Activated CD4-positive, alpha-beta memory T cell treated with anti-CD3 and anti-CD28 coated beads, Interleukin-2, amount 10 ng/mL, durations not matched to agents 7 days and 5 days (primary cell): ENCODE measurements around the gene UBXN1. TPM values are rescaled to one million over a fixed set of nuclear protein-coding genes. Genes with fewer than 3 reads are reported as not detected.

Experiments used
- CTCF ChIA-PET: fragments of 350-600 bp; sonication (Branson Sonifier 250); formaldehyde crosslinking; loops from one replicate; lab custom pipeline; 2021; ENCODE audit warnings: antibody characterized with exemption, inconsistent platforms; lab: Charles Lee
- POLR2A ChIA-PET: fragments of 350-600 bp; sonication (Branson Sonifier 250); formaldehyde crosslinking; loops from one replicate; lab custom pipeline; 2021; ENCODE audit warnings: antibody characterized with exemption; lab: Charles Lee
- DNase-seq: peaks from one replicate; pipeline ENCODE4 v3.0.0-alpha.2; 2020
- H3K27ac Mint-ChIP-seq: one replicate; pipeline ENCODE4 v1.8.0; 2021; ENCODE audit warnings: mild to moderate bottlenecking, mixed read lengths
- H3K27me3 Mint-ChIP-seq: one replicate; pipeline ENCODE4 v1.8.0; 2021; ENCODE audit warnings: mixed read lengths
- H3K36me3 Mint-ChIP-seq: one replicate; pipeline ENCODE4 v1.8.0; 2021; ENCODE audit warnings: low read depth, mixed read lengths
- H3K4me1 Mint-ChIP-seq: one replicate; pipeline ENCODE4 v1.8.0; 2021; ENCODE audit warnings: mixed read lengths
- H3K4me3 Mint-ChIP-seq: one replicate; pipeline ENCODE4 v1.8.0; 2021; ENCODE audit warnings: mild to moderate bottlenecking, mixed read lengths
- H3K9me3 Mint-ChIP-seq: one replicate; pipeline ENCODE4 v1.8.0; 2021; ENCODE audit warnings: mixed read lengths
- total RNA-seq, 2 experiments: library from RNA; stranded (reverse); gene quantifications; one replicate each; pipeline ENCODE4 v1.2.3, GENCODE V29; 2021

Gene UBXN1, protein sequence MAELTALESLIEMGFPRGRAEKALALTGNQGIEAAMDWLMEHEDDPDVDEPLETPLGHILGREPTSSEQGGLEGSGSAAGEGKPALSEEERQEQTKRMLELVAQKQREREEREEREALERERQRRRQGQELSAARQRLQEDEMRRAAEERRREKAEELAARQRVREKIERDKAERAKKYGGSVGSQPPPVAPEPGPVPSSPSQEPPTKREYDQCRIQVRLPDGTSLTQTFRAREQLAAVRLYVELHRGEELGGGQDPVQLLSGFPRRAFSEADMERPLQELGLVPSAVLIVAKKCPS
- total RNA-seq, result 100 to 1,000 TPM; 135 to 139 TPM

DNA sequence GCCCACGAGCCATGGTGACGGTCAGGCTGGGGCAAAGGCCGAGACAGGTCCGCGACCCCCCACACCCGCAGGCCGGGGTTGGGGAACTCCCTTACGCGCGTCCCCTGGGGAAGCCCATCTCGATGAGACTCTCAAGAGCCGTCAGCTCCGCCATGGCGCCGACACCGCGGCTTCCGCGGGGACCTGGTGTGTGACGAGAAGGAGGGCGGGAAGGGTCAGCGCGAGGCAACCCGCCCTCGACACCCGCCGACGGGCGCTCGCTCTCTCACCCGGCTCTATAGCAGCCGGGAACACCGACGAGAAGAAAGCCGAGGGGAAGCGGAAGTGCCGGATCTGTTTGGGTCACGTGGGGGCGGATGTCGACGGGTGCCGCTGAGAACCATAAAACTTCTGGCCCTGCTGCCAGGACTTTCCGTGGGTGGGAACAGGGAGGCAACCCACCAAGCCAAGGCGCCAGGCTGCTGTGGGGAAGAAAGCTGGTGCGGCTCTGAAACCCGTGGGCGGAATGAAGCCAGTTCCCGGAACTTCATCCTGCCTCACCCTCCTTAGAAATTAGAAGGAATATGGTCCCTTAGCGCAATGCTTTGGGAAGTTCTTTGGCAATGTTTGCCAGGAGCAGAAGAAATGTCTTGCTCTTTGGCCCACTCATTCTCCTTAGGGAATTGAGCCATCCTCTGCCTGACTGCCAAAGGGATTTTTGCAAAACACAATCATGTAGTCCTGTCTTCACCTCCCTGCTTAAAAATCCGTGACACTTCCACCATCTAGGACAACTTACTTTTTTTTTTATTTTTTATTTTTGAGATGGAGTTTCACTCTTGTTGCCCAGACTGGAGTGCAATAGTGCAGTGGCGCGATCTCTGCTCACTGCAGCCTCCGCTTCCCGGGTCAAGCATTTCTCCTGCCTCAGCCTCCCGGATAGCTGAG lies at the start of gene UBXN1:
Gene UBXN1 (minus strand): TSS at position 304 of the 927 bp plus-strand sequence. CDS start 150 bp downstream, at position 154.
- peaks cover 40% of the 10 kb centered on the region for H3K4me1 Mint-ChIP-seq
- H3K27ac Mint-ChIP-seq, result peak within 1 kb of the TSS; percentile 78
- ChIA-PET CTCF (interaction anchor here (0.5 to 3.6 kb wide), 5 partner anchors 7 to 51 kb away, joined by 3 to 32 read pairs (median 3); partner anchors contain the start of genes HNRNPUL2, LBHD1 and UQCC3), POLR2A (interaction anchor here (0.8 to 6.6 kb wide), 18 partner anchors 7 to 203 kb away, joined by 3 to 105 read pairs (median 5); partner anchors contain the start of genes BSCL2, C11orf98, CSKMT and EEF1G)
- DNase-seq, result peak; percentile 87
- H3K27me3 Mint-ChIP-seq, result no peaks in the 10 kb centered on the region
- H3K9me3 Mint-ChIP-seq, result no peaks in the 10 kb centered on the region
- H3K36me3 Mint-ChIP-seq, result peaks cover 30% of the 10 kb centered on the region
- H3K4me3 Mint-ChIP-seq, result peak within 1 kb of the TSS; percentile 88

DNA sequence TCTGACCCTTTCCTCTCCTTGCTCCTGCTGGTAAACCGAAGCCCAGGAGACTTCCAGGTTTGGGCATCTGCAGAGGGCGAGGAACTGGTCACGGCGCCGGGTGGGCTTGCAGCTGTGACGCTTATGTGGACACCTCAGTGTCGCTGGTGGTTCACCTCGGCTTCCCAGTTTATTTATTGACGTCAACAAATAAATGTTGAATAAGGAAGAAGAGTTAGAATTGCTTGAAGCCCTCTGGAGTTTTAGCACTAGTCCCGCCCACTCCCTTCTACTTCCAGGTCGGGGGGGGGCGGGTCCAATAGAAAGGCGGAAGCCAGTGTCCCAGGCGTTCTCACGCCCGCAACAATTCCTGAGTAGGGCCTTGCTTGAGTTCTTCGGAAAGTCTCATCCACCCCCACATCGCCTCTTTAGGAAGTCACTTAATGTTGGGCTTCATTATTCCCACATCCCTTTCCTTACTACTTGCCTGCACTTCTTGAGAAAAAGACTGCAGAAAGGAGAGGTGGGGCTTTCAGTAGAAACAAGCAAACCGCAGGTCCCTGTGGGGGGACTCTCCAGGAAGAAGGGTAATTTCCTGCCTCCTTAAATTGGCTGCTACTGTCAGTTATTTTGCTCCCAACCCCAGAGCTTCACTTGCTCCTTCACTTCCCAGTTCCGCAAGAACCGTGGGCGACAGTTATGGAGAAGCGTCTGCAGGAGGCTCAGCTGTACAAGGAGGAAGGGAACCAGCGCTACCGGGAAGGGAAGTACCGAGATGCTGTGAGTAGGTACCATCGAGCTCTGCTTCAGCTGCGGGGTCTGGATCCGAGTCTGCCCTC lies 49.5 kb upstream of the UBXN1 start, which contains the start of gene TTC9C:
Gene TTC9C (plus strand): TSS at position 316 of the 818 bp plus-strand sequence. CDS start 363 bp downstream, at position 679.
- DNase-seq, result peak; percentile 86
- Mint-ChIP-seq H3K27ac (peak within 1 kb of the TSS; percentile 97), H3K36me3 (peaks cover 59% of the 10 kb centered on the region), H3K4me3 (peak within 1 kb of the TSS; percentile 87), H3K4me1 (peaks cover 46% of the 10 kb centered on the region), H3K27me3 (no peaks in the 10 kb centered on the region), H3K9me3 (no peaks in the 10 kb centered on the region)
- ChIA-PET POLR2A (interaction anchor here (0.7 to 9.9 kb wide), 29 partner anchors 14 to 176 kb away, joined by 3 to 234 read pairs (median 13); partner anchors contain the start of genes BSCL2, C11orf98, CSKMT and EEF1G), CTCF (interaction anchor here (1.0 to 4.0 kb wide), 15 partner anchors 13 to 153 kb away, joined by 3 to 39 read pairs (median 6); partner anchors contain the start of genes MTA2, POLR2G, SLC3A2 and TAF6L)

DNA sequence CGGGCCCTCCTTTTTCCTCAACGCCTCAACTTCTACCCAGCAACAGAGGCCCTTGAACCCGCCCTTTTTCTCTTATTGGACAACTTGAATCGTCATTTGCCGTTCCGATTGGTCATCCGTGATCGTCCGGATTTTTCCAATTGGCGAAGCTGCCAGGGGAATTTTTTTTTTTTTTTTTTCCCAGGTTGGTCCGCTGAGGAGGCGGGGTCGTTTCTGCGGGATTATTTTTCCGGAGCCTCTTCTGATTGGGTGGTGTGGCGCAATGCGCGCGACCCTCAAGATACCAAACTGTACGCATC lies 48.9 kb upstream of the UBXN1 start:
- H3K27me3 Mint-ChIP-seq, result no peaks in the 10 kb centered on the region
- peak overlapping the region; percentile 87 for H3K4me3 Mint-ChIP-seq
- ChIA-PET CTCF (interaction anchor here (0.6 to 4.0 kb wide), 20 partner anchors 8 to 153 kb away, joined by 3 to 39 read pairs (median 5); partner anchors contain the start of genes MTA2, POLR2G, SLC3A2 and TAF6L), POLR2A (interaction anchor here (0.6 to 9.9 kb wide), 35 partner anchors 16 to 175 kb away, joined by 3 to 234 read pairs (median 7); partner anchors contain the start of genes BSCL2, C11orf98, CSKMT and EEF1G)
- peak; percentile 88 for DNase-seq
- peak overlapping the region; percentile 97 for H3K27ac Mint-ChIP-seq
- H3K4me1 Mint-ChIP-seq, result peaks cover 45% of the 10 kb centered on the region
- H3K9me3 Mint-ChIP-seq, result no peaks in the 10 kb centered on the region
- peaks cover 59% of the 10 kb centered on the region for H3K36me3 Mint-ChIP-seq

DNA sequence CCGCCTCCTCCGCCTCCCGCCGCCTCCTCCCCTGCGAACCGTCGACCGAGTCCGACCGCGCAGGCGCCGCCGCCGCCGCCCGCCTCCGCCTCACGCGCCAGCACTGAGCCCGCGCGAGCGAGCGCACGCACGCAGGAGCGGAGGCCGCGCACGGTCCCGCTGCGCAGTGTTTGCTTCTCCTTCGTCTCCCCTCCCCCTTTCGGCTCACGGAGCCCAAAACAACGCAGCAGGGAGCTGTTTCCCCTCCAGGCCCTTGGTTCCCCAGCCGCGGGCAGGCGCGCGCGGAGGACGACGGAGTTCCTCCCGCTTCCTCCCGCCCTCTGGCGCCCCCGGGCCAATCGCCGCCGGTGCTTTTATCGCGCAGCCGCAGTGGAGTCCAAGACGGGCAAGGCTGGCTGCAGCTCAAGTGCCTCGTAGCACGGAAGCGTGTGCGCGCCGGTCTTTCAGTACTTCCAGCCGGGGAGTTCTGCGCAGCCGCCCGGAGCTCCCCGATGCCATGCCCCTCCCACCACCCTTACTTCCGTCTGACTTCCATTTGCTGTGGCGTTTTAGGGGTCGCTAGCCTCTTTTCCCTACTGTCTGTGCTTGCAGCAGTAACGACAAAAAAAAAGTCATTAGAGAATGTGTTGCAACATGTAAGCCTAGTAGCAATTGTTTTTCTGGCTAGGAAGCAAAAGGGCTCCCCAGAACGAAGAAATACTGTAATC lies 48.4 kb upstream of the UBXN1 start, which contains the start of gene HNRNPUL2:
Gene HNRNPUL2 (minus strand): TSS at position 293 of the 707 bp plus-strand sequence. CDS start 301 bp downstream, outside the sequence.
- H3K27me3 Mint-ChIP-seq, result no peaks in the 10 kb centered on the region
- peak within 1 kb of the TSS; percentile 97 for H3K27ac Mint-ChIP-seq

DNA sequence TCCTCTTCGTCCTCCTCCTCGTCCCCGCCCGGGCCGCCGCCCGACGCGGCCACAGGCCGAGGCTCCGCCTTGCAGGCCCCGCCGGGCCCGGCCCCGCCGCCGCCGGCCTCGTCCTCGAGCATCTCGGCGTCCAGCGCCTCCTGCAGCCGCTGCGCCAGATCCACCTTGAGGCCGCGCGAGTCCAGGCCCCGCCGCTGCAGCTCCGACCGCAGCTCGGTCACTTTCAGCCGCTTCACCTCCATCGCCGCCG lies 48.0 kb upstream of the UBXN1 start:
- DNase-seq, result no peak
- ChIA-PET CTCF (interaction anchor here (0.6 to 4.0 kb wide), 21 partner anchors 12 to 228 kb away, joined by 3 to 39 read pairs (median 5); partner anchors contain the start of genes MTA2, POLR2G, SLC3A2 and TAF6L), POLR2A (interaction anchor here (0.6 to 9.9 kb wide), 36 partner anchors 13 to 174 kb away, joined by 3 to 234 read pairs (median 7); partner anchors contain the start of genes BSCL2, C11orf98, CSKMT and EEF1G)
- H3K27ac Mint-ChIP-seq, result peak overlapping the region; percentile 97
- H3K4me3 Mint-ChIP-seq, result peak overlapping the region; percentile 87
- H3K9me3 Mint-ChIP-seq, result no peaks in the 10 kb centered on the region
- peaks cover 67% of the 10 kb centered on the region for H3K36me3 Mint-ChIP-seq
- H3K4me1 Mint-ChIP-seq, result peaks cover 53% of the 10 kb centered on the region
- H3K27me3 Mint-ChIP-seq, result no peaks in the 10 kb centered on the region

More for the DNA sequence above, 48.4 kb upstream of the UBXN1 start, which contains the start of gene HNRNPUL2:
- DNase-seq, result peak; percentile 99
- peaks cover 62% of the 10 kb centered on the region for H3K36me3 Mint-ChIP-seq
- H3K9me3 Mint-ChIP-seq, result no peaks in the 10 kb centered on the region
- H3K4me1 Mint-ChIP-seq, result peaks cover 48% of the 10 kb centered on the region
- ChIA-PET POLR2A (interaction anchor here (0.6 to 9.9 kb wide), 37 partner anchors 13 to 175 kb away, joined by 3 to 234 read pairs (median 7); partner anchors contain the start of genes BSCL2, C11orf98, CSKMT and EEF1G), CTCF (interaction anchor here (0.6 to 4.0 kb wide), 22 partner anchors 9 to 229 kb away, joined by 3 to 39 read pairs (median 5); partner anchors contain the start of genes MTA2, POLR2G, SLC3A2 and TAF6L)
- H3K4me3 Mint-ChIP-seq, result peak within 1 kb of the TSS; percentile 87

DNA sequence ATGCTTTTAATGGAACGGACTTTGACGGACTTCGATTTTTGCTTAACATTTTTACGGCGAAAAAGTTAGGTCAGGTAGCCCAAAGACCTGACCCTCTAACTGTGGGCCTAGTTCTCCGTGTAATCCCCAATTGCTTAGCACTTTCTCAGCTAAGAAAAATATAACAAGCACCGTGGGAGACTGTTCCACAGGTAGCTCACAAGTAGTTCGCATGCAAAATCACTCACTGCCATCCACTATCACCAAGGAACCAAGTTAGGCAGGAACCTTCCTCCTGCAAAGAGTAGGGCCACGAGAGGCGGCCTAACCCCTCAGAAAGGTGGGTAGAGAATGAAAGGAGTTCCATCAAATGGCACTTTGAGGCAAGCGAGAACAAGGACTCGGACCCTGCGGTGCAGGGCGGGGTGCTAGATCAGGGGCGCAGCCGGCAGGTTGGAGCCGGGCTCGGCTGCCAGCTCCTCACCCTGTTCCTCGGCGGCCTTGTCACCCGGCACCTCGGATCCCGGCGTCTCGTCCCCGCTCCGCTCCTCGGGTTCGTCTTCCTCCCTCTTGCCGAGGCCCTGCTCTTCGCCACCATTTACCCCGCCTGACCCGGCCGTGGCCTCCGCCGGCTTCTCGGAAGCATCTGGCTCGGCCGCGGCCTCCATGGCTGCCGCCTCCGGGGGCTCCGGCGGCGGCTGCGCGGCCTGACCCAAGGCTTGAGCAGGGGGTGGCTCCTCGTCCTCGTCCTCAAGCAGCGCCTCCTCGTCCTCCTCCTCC lies 47.5 kb upstream of the UBXN1 start:
- no peak for DNase-seq
- CTCF ChIA-PET, result interaction anchor here (0.9 to 3.6 kb wide), 10 partner anchors 13 to 166 kb away, joined by 3 to 22 read pairs (median 6); partner anchors contain the start of genes SLC3A2, TAF6L and ZBTB3

DNA sequence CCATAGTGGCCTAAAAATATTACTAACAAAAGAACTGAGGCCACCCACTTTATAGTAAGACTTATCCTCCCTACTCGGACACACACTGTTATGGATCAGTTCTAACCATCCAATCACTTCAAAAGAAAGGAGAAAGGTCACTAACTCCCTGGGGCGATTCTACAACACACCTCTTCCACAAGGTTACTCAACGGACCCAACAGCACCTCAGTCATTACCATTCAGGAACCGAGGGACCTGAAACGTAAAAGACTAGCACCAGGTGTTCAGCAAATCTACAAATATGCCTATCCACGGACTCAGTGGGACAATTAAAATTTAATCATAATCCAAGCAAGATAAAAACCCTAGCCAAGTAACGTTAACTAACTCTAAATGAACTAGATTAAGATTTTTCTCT lies 46.8 kb upstream of the UBXN1 start:
- H3K9me3 Mint-ChIP-seq, result no peaks in the 10 kb centered on the region
- peak overlapping the region; percentile 87 for H3K4me3 Mint-ChIP-seq
- peaks cover 57% of the 10 kb centered on the region for H3K4me1 Mint-ChIP-seq
- DNase-seq, result no peak
- peaks cover 73% of the 10 kb centered on the region for H3K36me3 Mint-ChIP-seq
- no peaks in the 10 kb centered on the region for H3K27me3 Mint-ChIP-seq
- ChIA-PET CTCF (interaction anchor here (0.9 to 2.6 kb wide), 5 partner anchors 28 to 155 kb away, joined by 3 to 15 read pairs (median 5); partner anchors contain the start of genes SLC3A2 and ZBTB3), POLR2A (interaction anchor here (0.7 to 9.9 kb wide), 18 partner anchors 12 to 183 kb away, joined by 3 to 234 read pairs (median 28); partner anchors contain the start of genes BSCL2, C11orf98, CSKMT and GNG3)
- peak overlapping the region; percentile 97 for H3K27ac Mint-ChIP-seq

More for the DNA sequence above, 47.5 kb upstream of the UBXN1 start:
- Mint-ChIP-seq H3K4me3 (peak overlapping the region; percentile 87), H3K9me3 (no peaks in the 10 kb centered on the region), H3K27ac (peak overlapping the region; percentile 97), H3K4me1 (peaks cover 55% of the 10 kb centered on the region), H3K27me3 (no peaks in the 10 kb centered on the region), H3K36me3 (peaks cover 69% of the 10 kb centered on the region)
- POLR2A ChIA-PET, result interaction anchor here (0.6 to 9.9 kb wide), 26 partner anchors 11 to 183 kb away, joined by 3 to 234 read pairs (median 15); partner anchors contain the start of genes BSCL2, C11orf98, CSKMT and GANAB

DNA sequence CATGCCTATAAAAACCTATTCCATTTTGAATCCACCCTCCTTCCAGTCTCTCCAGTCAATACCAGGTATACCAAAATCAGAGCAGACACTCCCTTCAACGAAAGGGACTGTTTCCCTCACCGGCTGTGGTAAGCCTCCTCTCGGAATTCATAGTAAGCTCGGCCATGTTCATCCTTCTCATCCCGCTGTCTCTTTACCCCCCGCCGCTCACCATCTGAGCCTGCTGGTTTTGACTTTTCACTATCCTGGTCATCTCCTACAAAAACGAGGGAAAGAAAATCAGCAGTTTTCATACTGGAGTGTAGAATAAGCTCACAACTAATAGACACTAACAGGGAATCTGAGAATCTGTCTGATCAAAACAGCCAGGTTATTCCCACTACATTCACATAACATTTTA lies 45.3 kb upstream of the UBXN1 start:
- no peak overlapping the region for H3K27ac Mint-ChIP-seq
- CTCF ChIA-PET, result interaction anchor here (0.9 to 1.8 kb wide), 4 partner anchors 44 to 157 kb away, joined by 3 to 5 read pairs (median 5); partner anchors contain the start of gene SLC3A2

DNA sequence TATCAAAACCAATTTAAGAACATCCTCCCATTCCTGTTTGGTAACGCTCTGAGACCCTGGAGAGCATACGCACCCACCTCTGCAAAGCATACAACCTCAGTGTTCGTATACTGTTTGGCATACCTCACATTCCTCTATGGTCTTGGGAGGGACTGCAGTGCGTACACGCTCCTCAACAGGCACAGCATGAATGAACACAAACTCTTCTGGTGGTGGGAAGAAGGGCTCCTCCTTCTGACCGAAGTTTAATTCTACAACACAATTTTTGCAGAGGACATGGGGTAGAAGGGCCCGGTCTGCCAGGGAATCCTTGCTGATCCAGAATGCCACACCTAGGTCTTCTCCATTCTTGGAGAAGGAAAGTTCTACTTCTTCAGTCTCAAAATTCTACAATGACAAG lies 43.1 kb upstream of the UBXN1 start:
- Mint-ChIP-seq H3K27ac (no peak overlapping the region), H3K9me3 (no peaks in the 10 kb centered on the region), H3K27me3 (no peaks in the 10 kb centered on the region), H3K36me3 (peaks cover 94% of the 10 kb centered on the region), H3K4me1 (peaks cover 65% of the 10 kb centered on the region), H3K4me3 (no peak overlapping the region)
- ChIA-PET POLR2A (no interaction called here), CTCF (no interaction called here)
- DNase-seq, result no peak

More for the DNA sequence above, 45.3 kb upstream of the UBXN1 start:
- no peak for DNase-seq
- Mint-ChIP-seq H3K4me3 (peak overlapping the region; percentile 87), H3K4me1 (peaks cover 57% of the 10 kb centered on the region), H3K27me3 (no peaks in the 10 kb centered on the region), H3K9me3 (no peaks in the 10 kb centered on the region), H3K36me3 (peaks cover 84% of the 10 kb centered on the region)
- POLR2A ChIA-PET, result interaction anchor here (0.9 to 9.9 kb wide), 11 partner anchors 12 to 157 kb away, joined by 3 to 234 read pairs (median 4); partner anchors contain the start of genes BSCL2, GNG3, SLC3A2 and TMEM179B
